H1 (cell line): ENCODE results near the gene CD34. TPM values are rescaled to one million over a fixed set of nuclear protein-coding genes. Genes with fewer than 3 reads are reported as not detected.

Experiments used
- JUND ChIP-seq: IDR thresholded peaks from 2 replicates; pipeline ENCODE4 v1.6.1; 2011; ENCODE audit warnings: mild to moderate bottlenecking, improper control_type of control experiment, low read length
- RBBP5 ChIP-seq: IDR thresholded peaks from 2 replicates; pipeline ENCODE4 v1.7.1; 2012; ENCODE audit warnings: low read depth, mild to moderate bottlenecking, inconsistent platforms, low read length, moderate library complexity, borderline replicate concordance
- RFX5 ChIP-seq: IDR thresholded peaks from 2 replicates; pipeline ENCODE4 v1.6.1; 2011; ENCODE audit warnings: low read depth, low read length, improper control_type of control experiment, borderline replicate concordance
- SAP30 ChIP-seq: fragments of 300-600 bp; sonication (generic); IDR thresholded peaks from 2 replicates; pipeline ENCODE4 v1.7.1; 2012; ENCODE audit warnings: low read length, moderate library complexity, mild to moderate bottlenecking, inconsistent platforms; ENCODE audit not compliant: insufficient read depth, insufficient replicate concordance
- polyA plus RNA-seq, 7 experiments: library from polyadenylated mRNA; depleted of rRNA in 3 of 7; stranded (reverse) in 5 of 7; unstranded in 2 of 7; fragments of >200 nt in 5 of 7; fragments of 200-250 nt in 2 of 7; gene quantifications; 1 replicate in 5 of 7; 2 replicates in 1 of 7; 4 replicates in 1 of 7; pipeline versions ENCODE4 v1.2.1 to v1.2.3, GENCODE V29; 2011 to 2013; ENCODE audit warnings: missing spikeins in 2 of 7, mixed read lengths in 2 of 7
- total RNA-seq: library from RNA; stranded (reverse); fragmentation: NEBNext Ultra II Directional; extraction: Animal tissue kit (Norgen Biotek cat#: 25700); gene quantifications from 2 replicates; pipeline ENCODE4 v1.2.1, GENCODE V29; 2021

CD34 gene
- total and polyA plus RNA-seq, 2 of the 8 experiments (the other 6 are each of a cell fraction or from before 2014, with no cell fraction given), result 0.39 to 0.54 TPM

GRCh38 chr1:207956986-207957385, 46.1 kb upstream of the CD34 start (continued):
- no peak for TF ChIP-seq RBBP5
- TF ChIP-seq SAP30, result no peak
- TF ChIP-seq JUND, result no peak
- no peak for TF ChIP-seq RFX5
